GM18909 (cell line): ENCODE measurements around the gene TMEM120A.
"Not testable (repeated sequence)": the region's sequence is repeated elsewhere in the genome, so short reads cannot be mapped to it uniquely, and the experiment has no call there.

Experiments used
- ATAC-seq: cut with Tn5 transposase; IDR thresholded peaks from one replicate; pipeline ENCODE4 v1.9.1; 2021; ENCODE audit warnings: mild to moderate bottlenecking; ENCODE audit not compliant: unreplicated experiment, poor library complexity

Gene TMEM120A

DNA sequence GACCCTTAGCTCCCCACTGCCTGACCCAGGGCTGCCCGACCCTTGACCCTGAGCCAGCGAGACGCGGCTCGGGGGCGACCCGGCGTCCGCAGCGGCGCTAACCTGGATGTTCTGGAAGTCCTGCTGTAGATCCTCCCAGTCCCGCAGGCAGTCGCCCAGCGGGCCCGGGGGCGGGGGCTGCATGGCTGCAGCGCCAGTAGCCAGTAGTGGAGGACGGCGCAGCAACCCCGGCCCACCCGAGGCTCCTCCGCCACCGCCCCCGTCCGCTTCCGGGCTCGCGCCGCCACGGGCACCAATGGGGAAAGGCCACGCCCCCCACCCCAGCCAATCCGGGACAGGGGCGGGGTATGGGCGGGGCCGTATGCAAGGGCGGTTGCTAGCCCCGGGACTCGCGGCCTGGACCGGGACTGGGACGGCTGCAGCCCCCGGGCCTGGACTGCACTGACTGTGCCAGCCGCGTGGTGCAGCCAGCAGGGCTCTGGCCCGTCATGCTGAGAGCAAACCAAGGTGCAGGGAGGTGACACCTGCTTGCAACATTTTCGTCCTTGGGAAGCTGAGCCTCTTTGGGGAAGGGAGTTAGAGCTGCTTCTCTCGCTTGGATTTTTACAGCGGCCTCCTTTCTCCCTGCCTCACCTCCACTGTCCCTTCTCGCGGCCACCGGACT, at the start of gene TMEM120A:
TMEM120A (minus strand) TSS at position 208 of the 664 bp plus-strand sequence; CDS start at position 183, 25 bp downstream.
- peak; percentile 91 for ATAC-seq

- no peak for ATAC-seq
Measured at GRCh38 chr7:76040126-76040525, 45.7 kb upstream of the TMEM120A start.

GRCh38 chr7:76037310-76037709, 42.9 kb upstream of the TMEM120A start:
- no peak for ATAC-seq

DNA sequence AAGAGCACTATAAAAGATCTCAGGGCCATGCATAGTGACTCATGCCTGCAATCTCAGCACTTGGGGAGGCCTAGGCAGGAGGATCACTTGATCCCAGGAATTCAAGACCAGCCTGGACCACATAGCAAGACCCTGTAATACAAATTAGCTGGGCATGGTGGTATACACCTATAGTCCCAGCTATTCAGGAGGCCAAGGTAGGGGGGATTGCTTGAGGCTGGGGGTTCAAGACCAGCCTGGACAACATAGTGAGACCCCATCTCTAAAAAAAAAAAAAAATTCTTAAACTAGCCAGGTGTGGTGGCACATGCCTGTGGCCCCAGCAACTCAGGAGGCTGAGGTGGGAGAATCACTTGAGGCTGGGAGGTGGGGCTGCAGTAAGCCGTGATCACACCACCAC, 37.6 kb upstream of the TMEM120A start:
- no peak for ATAC-seq

DNA sequence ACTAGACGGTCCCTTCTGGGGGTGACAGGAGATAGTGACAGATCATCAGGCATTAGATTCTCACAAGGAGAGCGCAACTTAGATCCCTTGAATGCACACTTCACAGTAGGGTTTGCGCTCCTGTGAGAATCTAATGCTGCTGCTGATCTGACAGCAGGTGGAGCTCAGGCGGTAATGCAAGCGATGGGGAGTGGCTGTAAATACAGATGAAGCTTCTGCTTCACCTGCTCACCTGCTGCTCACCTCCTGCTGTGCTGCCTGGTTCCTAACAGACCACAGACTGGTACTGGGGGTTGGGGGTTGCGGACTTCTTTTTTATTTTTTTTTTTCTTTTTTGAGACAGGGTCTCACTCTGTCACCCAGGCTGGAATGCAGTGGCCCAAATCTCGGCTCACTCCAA, 35.3 kb upstream of the TMEM120A start:
- ATAC-seq: not testable (repeated sequence)

DNA sequence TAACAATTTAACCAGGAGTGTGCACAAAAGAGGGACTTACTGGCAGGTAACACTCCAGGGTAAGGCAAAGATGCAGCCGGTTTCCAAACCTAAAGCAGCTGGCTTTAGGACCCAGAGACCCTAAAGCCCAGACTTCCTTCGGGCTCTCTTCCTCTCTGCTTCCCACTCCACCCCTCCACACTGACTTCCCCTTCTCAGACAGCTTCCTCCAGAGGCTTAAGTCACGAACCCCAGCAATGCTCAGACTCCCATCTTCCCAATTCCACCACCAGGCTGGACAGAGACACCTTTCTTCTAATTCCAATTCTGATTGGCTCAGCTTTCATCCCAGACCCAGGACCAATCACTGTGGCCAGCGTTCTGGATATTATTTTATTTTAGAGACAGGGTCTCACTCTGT, 28.6 kb upstream of the TMEM120A start:
- no peak for ATAC-seq

- ATAC-seq: no peak
Measured at GRCh38 chr7:76022026-76022780, 27.8 kb upstream of the TMEM120A start.

DNA sequence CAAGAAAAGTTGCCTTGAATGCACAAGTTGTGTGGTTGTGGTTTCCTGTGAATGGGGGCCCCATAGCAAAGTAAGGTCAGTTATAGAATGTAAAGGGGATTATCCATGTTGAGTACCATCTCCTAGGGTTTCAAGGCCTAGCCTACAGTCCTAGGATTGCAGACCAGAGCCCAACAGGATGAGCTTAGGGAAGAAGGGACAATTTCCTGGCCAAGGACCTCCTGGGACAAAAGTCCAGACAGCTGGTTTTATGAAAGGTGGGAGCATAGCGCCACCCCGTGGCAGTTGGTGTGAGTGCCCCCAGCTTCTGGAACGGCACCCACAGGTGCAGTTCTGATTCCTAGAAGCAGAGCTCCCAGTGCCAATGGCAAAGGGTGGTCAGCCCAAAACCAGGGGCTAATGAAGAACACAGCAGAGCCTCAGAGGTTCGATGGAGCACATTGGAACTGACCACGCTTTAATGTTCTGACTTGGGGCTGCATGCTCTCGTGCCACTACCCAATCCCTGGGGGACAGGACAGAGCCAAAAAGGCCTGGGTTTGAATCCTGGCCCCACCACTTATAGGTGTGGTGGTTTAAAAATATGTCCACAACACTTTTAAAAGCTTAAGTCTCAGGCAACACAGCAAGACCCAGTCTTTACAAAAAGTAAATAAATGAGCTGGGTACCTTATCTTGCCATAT, 25.8 kb upstream of the TMEM120A start:
- no peak for ATAC-seq

- ATAC-seq: not testable (repeated sequence)
Measured at GRCh38 chr7:76018520-76018919, 24.1 kb upstream of the TMEM120A start.

GRCh38 chr7:76016191-76016947, 22.0 kb upstream of the TMEM120A start:
- no peak for ATAC-seq

DNA sequence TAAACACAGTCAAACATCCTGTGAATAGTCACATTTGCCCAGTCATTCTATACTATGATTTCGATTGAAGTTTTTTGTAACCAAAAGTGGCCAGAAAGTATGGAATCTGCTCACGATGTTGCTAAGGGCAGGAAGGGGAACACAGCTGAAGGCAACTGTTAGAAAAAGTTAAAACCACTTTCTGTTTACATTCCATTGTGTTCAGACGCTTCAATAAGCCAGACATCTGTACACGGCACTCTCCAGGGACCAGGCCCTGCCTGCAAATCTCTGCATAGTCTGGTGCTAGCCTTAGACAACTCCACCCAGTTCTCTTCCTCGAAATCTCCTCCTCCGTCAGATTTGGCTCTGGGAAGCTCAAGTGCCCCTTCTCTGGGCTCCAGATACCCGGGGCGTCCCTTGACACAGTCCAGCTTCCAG, 17.1 kb upstream of the TMEM120A start:
- ATAC-seq: no peak

GRCh38 chr7:76009672-76010600, 15.5 kb upstream of the TMEM120A start:
- ATAC-seq: no peak

DNA sequence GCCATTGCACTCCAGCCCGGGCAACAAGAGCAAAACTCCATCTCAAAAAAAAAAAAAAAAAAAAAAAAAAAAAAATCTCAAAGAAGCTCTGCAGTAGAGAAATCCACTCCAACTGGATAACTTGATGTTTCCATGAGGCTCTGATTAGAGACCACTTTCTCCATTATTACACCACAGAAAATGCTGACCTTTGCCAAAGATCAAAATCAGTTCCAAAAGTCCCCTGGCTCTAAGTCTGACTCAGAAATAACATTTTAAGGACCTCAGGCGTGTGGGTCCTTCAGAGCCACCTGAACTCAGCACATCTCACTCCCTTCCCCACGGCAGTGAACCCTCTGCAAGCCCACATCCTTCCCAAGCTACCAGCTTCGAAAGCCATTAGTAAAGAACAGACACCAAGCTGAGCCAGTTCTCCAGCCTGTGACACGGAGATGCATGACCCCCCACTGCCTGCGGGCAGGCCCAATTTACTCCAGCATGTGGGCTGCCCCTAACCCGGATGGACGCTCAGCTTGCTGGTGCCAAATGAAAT, 13.8 kb upstream of the TMEM120A start:
- ATAC-seq: no peak

GRCh38 chr7:76005004-76005403, 10.6 kb upstream of the TMEM120A start:
- not testable (repeated sequence) for ATAC-seq

DNA sequence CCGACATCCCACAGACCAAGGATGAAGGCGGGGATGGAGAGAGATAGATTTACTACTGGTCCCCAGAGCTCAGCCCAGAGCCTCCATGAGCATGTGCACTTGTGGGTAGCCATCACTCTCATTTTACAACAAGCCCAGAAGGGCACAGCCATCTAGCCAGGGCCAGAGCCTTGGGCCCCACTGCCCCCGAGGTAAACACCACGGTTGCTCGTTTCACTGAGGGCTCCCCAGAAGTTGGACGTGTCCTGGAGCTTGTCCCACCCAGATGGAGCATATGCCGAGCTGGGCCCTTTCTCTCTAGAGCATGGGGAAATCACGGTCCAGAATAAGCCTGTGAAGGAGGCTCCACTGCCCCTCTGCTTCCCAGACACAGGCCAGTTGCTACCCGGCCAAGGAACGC, 9.0 kb upstream of the TMEM120A start:
- ATAC-seq: no peak

GRCh38 chr7:76002822-76003221, 8.4 kb upstream of the TMEM120A start:
- ATAC-seq: no peak

GRCh38 chr7:76002139-76002538, 7.7 kb upstream of the TMEM120A start:
- ATAC-seq: no peak

GRCh38 chr7:76000566-76000965, 6.2 kb upstream of the TMEM120A start:
- ATAC-seq: no peak

GRCh38 chr7:75998038-75998437, 3.6 kb upstream of the TMEM120A start:
- ATAC-seq: no peak
